Stimulated activated CD8-positive, alpha-beta memory T cell treated with anti-CD3 and anti-CD28 coated beads, Interleukin-12 subunit alpha, Interleukin-12 subunit beta, amount 100 ng/mL, for 24 hours (primary cell): ENCODE measurements around the gene ETF1.
"Not testable (repeated sequence)": the region's sequence is repeated elsewhere in the genome, so short reads cannot be mapped to it uniquely, and the experiment has no call there.

Experiments used
- DNase-seq: peaks from one replicate; pipeline ENCODE4 v3.0.0-alpha.2; 2020; ENCODE audit errors: extremely low read depth

ETF1 gene

DNA sequence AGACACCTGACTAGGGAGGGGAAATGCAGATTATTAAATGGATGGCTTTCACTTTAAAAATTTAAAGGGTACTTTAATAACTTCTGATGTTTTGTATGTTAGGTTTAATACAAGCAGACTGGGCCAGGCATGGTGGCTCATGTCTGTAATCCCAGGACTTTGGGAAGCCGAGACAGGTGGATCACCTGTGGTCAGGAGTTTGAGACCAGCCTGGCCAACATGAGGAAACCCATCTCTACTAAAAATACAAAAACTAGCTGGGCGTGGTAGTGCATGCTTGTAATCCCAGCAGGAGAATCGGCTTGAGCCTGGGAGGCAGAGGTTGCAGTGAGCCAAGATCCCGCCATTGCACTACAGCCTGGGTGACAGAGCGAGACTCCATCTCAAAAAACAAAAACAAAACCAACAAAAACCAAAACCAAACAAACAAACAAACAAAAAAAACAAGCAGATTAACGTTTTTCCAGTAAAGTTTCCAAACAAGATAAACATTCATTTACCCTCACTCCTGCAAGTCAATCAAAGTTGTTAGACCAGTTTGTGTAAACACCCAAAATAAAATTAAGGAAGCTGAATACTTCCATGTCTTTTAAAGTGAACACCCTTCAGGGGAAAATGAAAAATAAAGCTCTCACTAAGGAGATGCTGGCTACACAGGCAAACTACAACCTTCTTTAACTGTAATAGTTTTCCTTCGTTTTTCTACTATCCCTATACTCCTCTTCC lies 14.1 kb downstream of the ETF1 start:
- DNase-seq, result no peak

DNA sequence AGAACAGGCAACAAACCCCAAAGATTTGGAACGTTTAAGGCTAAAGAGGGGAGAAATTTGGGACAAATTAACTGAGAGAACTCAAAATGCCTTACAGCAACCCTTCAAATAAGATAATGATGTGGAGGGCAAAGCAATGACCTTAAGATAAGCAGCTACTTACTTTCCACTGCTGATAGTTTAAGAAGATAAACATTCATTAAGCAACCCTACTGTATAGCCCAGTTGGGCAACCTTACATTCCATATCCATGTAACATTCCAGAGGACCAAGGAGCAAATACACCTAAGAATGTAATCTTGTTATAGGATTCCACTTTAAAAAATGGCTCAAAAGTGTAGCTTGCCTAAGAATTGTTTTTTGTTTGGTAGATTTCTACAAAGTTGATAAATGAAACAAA lies 14.8 kb downstream of the ETF1 start:
- no peak for DNase-seq

DNA sequence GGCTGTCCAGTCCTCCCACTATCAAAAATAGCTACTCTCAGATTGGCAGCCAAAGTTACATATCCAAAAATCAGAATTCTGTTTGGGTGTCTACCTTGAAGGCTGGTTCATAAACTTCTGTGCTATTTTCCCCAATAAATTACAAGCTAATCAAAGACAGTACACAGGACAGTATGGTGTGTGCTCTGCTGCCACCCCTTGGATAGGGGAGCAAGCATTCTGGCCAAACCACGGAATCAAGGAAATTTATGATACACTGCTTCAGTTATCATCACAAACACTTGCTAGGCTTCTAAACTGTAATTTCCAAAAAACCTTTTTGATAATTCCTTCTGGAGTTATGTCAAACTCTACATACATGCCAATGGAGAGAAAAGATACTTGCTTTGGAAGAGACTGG lies 15.9 kb downstream of the ETF1 start:
- DNase-seq, result no peak

DNA sequence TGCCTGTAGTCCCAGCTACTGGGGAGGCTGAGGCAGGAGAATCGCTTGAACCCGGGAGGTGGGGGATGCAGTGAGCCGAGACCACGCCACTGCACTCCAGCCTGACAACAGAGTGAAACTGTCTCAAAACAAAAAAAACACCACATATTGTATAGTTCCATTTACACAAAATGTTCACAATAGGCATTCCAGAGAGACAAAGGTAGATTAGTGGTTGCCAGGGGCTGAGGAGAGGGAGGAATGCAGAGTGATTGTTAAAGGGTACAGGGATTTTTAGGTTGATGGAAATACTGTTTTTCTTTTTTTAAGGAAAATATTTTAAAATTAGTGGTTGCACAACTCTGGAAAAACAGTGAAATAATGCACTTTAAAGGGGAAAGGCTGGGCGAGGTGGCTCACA lies 19.6 kb downstream of the ETF1 start:
- DNase-seq, result no peak

DNA sequence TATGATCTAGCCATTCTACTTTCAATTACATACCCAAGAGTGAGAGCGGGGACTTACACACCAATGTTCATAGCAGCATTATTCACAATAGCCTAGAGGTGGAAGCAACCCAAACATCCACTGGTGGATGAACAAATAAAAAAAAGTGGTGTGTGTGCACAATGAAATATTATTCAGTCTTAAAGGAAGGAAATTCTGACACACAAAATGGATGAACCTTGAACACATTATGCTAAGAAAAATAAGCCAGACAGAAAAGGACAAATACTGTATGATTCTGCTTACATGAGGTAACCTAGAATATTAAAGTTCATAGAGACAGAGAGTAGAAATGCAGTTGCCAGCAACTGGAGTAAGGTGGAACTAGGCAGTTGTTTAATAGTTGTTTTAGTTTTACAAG lies 22.1 kb downstream of the ETF1 start:
- DNase-seq, result no peak

DNA sequence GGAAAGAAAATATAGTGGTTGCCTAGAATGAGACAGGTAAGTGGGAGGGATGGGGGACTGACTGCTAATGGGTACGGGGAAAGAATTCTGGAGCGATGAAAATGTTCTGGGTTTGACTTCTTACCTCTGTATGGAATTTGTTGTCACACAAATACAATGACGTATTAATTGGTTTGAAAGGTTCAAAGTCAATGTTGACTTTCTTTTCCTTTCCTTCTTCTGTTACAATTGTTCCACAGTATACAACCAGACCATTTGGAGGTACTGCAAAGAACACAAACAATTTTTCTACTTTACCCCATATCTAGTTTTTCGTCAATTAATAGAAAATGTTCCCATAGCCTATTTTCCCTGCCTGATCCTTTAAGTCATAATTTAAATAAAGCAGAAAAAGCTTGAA lies 25.6 kb downstream of the ETF1 start:
- DNase-seq, result no peak

DNA sequence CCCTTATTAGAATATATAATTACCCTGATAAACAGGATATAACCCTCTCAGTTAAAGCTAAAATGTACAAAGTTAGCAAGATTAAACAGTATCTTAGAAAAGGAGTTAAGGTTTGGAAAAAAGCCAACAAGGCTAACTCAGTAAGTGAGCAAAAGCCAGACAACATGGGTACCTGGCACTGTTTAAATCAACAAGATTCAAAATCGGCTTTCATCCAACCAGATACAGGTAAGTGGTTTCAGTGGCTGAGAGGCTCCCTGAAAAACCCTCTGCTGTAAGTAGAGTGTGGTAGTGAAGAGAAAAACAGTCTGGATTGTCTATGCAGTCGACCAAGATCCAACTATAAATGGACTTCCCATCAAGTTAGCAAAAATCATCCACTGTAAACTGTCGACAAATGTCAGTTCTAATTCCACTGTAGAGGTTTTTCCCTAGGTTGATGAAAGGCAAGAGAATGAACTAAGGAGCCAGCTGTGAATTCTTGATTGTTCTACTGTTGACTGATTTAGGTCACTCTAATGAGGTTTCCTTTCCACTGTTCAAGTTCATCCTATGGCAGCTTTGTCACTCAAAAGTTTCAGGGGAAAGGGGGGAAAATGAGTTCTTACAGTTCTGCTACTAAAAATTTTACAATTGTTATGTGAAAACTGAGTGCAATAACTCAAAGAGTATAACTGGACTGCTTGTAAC lies 27.3 kb downstream of the ETF1 start:
- DNase-seq, result no peak

DNA sequence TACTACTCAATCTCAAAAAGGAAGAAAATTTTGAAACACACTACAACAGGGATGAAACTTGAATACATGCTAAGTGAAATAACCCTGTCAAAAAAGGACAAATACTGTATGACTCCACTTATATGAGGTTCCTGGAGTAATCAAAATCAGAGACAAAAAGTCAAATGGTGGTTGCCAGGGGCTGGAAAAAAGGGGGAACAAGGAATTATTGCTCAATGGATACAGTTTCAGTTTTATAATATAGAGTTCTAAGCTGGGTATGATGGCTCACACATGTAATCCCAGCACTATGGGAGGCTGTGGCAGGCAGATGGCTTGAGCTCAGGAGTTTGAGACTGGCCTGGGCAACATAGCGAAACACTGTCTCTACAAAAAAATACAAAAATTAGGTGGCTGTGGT lies 29.0 kb downstream of the ETF1 start:
- DNase-seq, result no peak

DNA sequence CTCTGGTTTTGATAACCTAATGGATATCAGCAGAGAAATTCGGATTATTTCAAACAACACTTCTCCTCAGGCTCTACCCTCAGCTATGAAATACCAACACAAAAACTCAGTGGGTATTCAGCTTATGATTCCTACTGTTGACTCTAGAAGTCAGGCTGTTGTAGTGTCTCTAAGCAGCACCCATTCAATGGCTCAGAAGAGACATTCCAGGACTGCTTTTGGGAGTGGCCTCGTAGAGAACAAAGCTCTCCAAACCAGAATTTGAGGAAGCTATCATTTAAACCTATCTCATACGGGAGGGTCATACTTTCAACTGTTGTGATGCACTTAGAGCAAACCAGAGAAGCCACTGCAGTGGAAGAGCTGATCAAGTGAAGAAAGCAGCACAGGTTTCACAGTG lies 34.1 kb downstream of the ETF1 start:
- DNase-seq, result no peak

DNA sequence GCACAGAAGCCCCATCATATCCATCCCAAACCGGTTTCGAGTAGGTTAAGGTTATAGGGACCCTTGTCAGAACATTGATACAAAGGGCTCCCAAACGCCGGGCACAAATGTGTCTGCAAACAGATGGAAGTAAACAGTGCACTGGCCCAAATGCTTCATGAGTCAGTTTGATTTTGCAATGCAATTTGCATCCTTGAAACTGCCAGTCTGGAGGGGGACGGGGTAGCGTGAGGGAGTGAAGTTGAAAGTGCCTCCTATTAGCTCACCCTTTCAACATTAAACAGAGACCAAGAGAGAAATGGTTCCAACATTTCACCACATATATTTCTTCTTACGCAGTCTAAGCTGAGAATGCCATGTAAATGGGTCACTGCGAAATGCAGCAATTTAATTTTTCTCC lies 35.6 kb downstream of the ETF1 start:
- not testable (repeated sequence) for DNase-seq

DNA sequence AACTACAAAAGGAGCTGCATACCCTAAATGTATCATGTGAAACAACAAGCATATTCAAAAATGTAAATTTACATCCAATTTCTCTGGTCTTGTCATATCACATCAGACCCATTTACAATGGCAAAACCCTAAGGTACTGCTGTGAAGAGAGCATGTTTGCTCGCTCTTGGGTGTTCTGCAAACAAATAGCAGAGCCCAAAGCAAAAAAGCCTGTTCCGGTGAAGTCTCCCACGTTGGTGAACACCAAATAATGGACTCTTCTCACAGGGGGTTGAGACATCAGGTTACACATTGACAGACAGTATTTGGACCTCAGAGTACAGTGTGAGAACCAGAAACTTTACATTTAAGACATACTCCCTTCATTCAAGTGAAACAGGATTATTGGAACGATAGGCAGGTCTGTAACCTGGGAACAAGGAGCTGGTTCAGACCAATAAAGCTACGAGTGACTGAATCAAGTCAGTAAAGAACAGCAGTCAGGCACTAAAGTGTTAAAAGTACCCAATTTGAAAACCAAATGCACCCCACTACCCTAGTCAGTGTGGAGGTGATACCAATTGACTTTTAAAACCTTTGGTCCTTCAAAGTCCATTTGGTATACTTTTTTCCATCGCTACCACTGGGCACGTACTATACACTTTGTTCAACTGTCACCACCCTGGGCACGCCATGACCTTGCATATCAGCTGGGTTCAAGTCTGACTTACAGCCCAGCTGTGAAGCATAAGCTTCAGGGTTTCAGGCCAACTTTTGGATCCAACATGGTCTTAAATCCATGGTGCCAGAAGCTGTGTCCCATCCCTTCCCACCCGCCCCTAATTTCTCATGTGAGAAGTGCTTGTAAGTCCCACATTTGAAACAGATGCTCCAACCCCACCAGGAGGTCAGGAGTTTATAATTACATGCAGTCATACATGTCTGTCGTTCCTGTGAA lies 36.4 kb downstream of the ETF1 start:
- DNase-seq, result no peak

DNA sequence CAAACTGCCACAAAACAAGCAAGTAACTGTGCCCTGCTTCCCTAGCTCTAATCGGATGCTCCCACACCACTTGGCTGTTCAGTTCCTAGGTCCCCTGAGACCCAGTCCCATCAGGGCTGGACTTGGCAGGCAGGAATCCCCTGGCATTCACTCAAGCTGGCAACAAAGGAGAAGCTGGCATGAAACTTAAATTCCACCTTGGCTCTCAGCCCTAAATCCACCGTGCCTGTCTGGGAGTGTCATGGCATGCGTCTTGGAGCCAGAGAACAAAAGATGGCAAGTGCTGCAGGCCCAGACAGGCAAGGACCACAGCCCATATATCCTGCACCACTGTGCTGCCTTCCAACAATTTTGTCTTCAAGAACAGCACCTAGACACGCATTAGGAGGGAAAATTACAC lies 38.2 kb downstream of the ETF1 start:
- DNase-seq, result no peak

DNA sequence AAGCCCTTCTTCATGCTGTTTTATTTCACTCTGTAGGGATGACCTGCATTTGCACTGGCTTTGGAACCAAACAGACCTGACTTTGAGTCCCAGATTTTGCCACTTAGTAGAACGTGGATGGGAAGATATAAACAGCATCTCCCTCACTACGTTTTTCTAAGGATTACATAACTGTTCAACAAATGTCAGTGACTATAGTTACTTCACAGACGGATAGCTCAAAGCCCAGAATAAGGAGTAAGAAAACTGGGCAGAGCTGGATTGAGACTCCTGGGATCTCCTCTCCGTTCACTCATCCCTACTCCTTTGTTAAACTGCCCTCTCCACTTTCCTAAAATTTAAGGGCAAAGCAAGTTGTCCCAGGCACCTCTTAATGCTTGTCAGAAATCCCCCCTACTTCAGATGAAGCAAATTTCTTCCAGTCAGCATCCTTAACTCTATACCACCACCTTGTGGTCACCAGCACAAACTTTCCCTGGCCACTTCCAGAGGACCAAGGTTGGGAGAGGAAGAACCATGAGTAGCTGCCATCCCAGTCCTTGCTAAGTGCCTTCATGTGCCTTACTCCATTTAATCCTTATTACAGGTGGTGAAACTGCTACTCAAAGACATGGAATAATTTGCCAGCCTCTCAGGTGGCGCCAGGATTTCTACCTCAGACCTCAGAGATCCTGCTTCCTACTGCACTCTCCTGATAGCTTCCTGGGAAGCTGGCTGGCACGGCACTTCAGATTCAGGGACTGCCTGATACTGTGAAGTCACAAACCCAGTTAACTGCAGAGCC lies 39.4 kb downstream of the ETF1 start:
- no peak for DNase-seq

DNA sequence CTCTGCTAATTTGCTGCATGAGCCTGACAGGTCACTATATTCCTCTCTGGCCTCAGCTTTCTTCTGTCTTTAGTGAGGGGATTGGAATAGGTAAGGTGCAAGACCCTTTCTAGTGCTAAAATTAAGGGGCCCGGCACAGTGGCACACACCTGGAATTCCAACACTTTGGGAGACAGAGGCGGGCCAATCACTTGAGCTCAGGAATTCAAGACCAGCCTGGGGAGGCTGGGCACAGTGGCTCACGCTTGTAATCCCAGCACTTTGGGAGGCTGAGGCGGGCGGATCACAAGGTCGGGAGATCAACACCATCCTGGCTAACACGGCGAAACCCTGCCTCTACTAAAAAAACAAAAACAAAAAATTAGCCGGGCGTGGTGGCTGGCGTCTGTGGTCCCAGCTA lies 40.5 kb downstream of the ETF1 start:
- no peak for DNase-seq

DNA sequence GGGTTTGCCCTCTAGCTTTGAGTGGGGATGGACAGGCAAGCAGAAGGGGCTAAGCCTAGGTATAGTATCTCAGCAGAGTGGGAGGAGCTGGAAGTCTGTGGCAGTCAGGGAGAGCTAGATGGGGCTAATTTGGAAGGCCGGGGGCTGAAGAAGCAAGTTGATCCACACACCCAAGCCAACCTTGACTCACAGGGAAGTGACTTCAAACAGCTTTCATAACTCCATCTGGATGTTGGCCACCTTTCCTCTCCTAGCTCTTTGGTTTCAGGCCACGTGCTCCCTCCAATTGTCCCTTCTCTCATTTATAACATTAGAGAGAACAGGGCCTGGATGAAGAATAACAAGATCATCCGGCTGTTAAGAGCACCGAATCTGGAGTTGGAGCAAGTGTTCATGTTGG lies 40.9 kb downstream of the ETF1 start:
- no peak for DNase-seq

DNA sequence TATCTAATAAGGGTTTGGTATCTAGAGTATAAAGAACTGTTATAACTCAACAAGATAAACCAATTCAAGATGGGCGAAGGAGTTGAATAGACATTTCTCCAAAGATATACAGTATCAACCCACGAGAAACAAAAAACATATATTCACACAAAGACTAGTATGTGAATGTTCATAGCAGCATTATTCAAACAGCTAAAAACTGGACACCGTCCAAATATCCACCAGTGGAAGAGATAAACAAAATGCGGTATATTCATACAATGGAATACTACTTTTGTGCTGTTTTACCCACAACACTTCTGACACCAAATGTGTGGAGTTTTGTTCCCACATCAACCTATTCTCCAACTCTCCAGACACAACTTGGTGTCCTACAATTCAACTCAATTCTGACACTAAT lies 44.7 kb downstream of the ETF1 start:
- DNase-seq, result no peak

DNA sequence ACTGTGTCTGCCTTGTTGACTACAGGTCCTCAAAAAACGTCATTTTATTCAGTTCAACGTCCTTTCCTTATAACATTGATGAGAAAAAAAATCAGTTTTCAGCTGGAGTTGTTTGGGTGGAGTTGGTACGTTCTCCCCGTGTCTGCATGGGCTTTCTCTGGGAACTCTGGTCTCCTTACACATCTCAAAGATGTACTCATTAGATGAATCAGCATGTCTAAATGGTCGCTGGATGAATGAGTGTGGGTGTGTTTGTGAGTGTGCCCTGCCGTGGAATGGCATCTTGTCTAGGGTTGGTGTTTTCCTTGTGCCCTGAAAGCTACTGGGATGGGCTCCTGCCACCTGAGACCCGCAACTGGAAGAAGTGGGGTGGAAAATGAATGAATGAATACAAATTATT lies 47.7 kb downstream of the ETF1 start:
- no peak for DNase-seq

DNA sequence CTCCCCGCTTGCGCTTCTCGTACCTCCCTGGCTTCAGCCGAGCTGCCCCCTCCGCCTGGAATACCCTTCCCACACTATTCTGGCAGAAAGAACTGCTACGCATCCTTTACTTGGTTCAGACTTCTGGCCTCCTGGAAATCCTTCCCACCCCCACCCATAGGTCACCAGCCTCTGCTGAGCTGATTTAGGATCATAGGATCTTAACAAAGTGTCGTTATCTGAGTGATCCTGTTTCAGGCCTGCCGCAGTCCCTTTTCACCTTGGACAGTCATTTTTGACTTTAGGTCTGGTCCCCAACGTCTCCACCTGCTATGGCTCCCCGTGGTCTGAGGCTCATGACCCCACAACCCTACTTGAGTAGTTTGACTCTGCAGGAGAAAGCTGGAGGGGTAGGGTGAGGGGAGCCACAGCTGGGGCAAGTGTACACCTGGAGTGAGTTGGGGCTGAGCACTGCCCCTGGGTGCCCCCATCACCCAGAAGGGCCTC lies 50.4 kb downstream of the ETF1 start:
- no peak for DNase-seq

DNA sequence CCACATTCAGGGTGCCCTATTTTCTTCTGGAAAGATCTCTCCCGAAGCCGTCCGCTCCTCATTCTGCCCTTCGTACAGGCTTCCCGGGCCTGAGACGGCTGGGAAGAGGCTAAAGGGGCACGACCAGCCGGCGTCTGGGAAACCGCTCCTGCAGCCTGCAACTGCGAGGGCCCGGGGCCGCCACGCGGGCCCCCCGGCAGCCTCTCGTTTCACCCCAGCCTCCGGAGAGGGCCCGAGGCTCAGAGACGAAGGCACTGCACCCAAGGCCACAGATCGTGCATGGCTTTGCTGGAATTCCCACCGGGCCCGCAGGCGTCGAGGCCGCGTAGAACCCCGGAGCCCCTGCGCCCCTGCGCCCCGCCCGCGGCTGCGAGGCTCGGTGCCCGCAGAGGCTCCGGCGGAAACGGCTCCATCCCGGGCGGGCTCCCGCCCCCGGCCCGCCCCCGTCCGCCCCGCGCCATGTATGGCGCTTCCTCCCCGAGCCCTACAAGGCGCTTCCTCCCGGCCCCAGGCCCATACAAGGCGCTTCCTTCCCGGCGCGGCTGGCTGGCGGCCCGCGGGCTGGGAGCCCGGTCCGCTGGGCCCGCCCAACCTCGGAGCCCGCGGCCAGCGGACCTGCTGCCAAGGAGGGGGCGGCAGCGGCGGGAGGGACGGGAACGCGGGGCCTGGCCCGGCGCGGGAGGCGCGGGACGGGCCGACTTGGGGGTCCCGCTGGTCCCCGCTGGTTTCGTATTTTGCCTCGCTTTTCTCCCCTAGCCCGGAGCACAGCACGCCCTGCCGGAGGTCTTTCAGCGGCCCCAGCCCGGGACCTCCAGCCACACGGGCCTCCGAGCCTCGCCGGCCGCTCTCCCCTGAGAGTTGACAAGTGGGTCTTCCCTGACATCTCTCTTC lies 51.1 kb downstream of the ETF1 start:
- peak; percentile 62 for DNase-seq

DNA sequence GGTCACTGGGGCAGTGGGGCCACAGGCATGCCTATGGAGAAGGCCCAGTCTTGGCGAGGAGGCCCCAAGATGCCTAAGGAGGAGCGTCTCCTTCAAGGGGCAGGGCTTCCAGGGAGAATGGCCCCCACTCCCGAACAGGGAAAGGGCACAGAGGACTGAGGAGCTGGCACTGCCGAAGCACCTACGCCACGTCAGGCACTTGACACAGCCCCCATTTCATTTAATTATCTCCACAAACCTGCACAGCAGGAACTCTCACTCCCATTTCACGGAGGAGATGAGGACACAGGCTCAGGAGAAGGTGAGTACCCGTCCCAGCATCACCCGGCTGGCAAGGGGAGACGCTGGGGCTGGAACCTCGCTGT lies 51.8 kb downstream of the ETF1 start:
- no peak for DNase-seq
